ENCODE data around the gene SUGCT. TPM values are rescaled to one million over a fixed set of nuclear protein-coding genes. Genes with fewer than 3 reads are reported as not detected.

SUGCT gene
- total and polyA plus RNA-seq, 2 of the 13 experiments (the other 11 are each of a cell fraction or from before 2014, with no cell fraction given), result 10.1 to 22.2 TPM

DNA sequence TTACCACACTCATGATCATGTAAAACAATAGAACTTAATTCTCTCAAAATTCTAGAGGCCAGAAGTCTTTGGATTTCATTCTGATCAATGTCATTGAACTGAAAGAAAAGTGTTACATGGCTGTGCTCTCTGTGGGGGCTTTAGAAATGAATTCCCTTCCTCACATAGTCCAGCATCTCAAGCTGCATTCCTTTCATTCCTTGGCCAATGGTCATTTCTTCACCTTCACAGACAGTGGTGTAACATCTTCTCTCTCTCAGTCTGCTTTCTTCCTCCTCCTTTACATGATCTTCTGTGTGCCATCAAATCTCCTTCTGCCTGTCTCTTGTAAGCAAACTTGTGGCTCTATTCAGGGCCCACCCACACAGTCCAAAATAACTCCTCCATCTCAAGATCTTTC, 735.3 kb downstream of the SUGCT start:
- H3K36me3 ChIP-seq (replicated peaks in 1 of 2; ENCODE audit: control insufficient read depth in 1 of 2, insufficient read depth in 2 of 2, low read length in 2 of 2), result no peaks in the 10 kb centered on the region
- H3K27me3 ChIP-seq (ENCODE audit: control insufficient read depth in 1 of 2, insufficient read depth in 2 of 2, low read length in 2 of 2), result no peaks in the 10 kb centered on the region
- H4K20me1 ChIP-seq (ENCODE audit: insufficient read depth, low read length), result no peaks in the 10 kb centered on the region
- TF ChIP-seq, protein P1, sequence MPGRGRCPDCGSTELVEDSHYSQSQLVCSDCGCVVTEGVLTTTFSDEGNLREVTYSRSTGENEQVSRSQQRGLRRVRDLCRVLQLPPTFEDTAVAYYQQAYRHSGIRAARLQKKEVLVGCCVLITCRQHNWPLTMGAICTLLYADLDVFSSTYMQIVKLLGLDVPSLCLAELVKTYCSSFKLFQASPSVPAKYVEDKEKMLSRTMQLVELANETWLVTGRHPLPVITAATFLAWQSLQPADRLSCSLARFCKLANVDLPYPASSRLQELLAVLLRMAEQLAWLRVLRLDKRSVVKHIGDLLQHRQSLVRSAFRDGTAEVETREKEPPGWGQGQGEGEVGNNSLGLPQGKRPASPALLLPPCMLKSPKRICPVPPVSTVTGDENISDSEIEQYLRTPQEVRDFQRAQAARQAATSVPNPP (CRISPR knock-in tag; IDR thresholded peaks at IDR 0.05), result no peak
- TF ChIP-seq SALL1 (CRISPR knock-in tag; IDR thresholded peaks at IDR 0.05), result no peak
- no peak for TF ChIP-seq PHF21A (CRISPR knock-in tag; IDR thresholded peaks at IDR 0.05)
- TF ChIP-seq, protein P2, sequence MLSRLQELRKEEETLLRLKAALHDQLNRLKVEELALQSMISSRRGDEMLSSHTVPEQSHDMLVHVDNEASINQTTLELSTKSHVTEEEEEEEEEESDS (CRISPR knock-in tag; IDR thresholded peaks at IDR 0.05; ENCODE audit: borderline replicate concordance), result no peak
- TF ChIP-seq NR2F6 (IDR thresholded peaks at IDR 0.05), result no peak
- no peak for TF ChIP-seq NR2F6 (CRISPR knock-in tag; IDR thresholded peaks at IDR 0.05)
- no peak for TF ChIP-seq ZNF615 (CRISPR knock-in tag; IDR thresholded peaks at IDR 0.05; ENCODE audit: borderline replicate concordance)
- TF ChIP-seq ZSCAN25 (CRISPR knock-in tag; IDR thresholded peaks at IDR 0.05), result no peak
- TF ChIP-seq ZBTB10 (CRISPR knock-in tag; IDR thresholded peaks at IDR 0.05; ENCODE audit: borderline replicate concordance), result no peak
- TF ChIP-seq FOXM1 (CRISPR knock-in tag; IDR thresholded peaks at IDR 0.05), result no peak
- no peak for TF ChIP-seq MXD3 (CRISPR knock-in tag; IDR thresholded peaks at IDR 0.05)
- TF ChIP-seq ZFX (CRISPR knock-in tag; IDR thresholded peaks at IDR 0.05; ENCODE audit: low read depth), result no peak
- FAIRE-seq, result no peak
- H3K9ac ChIP-seq (ENCODE audit: insufficient read depth, low read depth, low read length), result no peak overlapping the region
- no peaks in the 10 kb centered on the region for H3K4me1 ChIP-seq (ENCODE audit: insufficient read depth, low read length)
- no TSS peak for BruUV-seq (replicated peaks)
- no peak for DNase-seq (ENCODE audit: low spot score)
- H3K4me2 ChIP-seq (ENCODE audit: low read depth, low read length), result no peak overlapping the region
- no peaks in the 10 kb centered on the region for H3K9me3 ChIP-seq (ENCODE audit: low read length)
- no peak for ATAC-seq
- intact Hi-C loops (cut with micrococcal nuclease; ENCODE audit: unreplicated experiment), result no loop called here
- no peak overlapping the region for H2AFZ ChIP-seq (ENCODE audit: low read length)
- in situ Hi-C loops (cut with HindIII; ENCODE audit: extremely low pct_ligation_motif_present, low pct_unique_long_range_greater_than_20kb), result no loop called here
- CTCF ChIA-PET (ENCODE audit: low intra/inter-chr PET ratio, low total read pairs), result no interaction called here
- POLR2A ChIA-PET, result no interaction called here
- H3K4me3 ChIP-seq (replicated peaks in 1 of 3; ENCODE audit: insufficient read depth in 1 of 3, low read depth in 2 of 3, low read length in 3 of 3), result no peak overlapping the region
- no peak overlapping the region for H3K27ac ChIP-seq (ENCODE audit: extremely low read length, insufficient read depth, low read length)
- no peaks in the 10 kb centered on the region for H3K79me2 ChIP-seq (ENCODE audit: insufficient read depth, low read length)
